Placental pericyte (primary cell): Measurements from ENCODE around the gene CD93. TPM values are rescaled to one million over a fixed set of nuclear protein-coding genes. Genes with fewer than 3 reads are reported as not detected.

Experiments used
- total RNA-seq: library from RNA; depleted of rRNA; stranded (reverse); fragments of >200 nt; gene quantifications from 2 replicates; pipeline ENCODE4 v1.2.3, GENCODE V29; 2012

The CD93 gene
- 0.43 TPM in 1 of 2 replicates, not detected in the other for total RNA-seq

DNA sequence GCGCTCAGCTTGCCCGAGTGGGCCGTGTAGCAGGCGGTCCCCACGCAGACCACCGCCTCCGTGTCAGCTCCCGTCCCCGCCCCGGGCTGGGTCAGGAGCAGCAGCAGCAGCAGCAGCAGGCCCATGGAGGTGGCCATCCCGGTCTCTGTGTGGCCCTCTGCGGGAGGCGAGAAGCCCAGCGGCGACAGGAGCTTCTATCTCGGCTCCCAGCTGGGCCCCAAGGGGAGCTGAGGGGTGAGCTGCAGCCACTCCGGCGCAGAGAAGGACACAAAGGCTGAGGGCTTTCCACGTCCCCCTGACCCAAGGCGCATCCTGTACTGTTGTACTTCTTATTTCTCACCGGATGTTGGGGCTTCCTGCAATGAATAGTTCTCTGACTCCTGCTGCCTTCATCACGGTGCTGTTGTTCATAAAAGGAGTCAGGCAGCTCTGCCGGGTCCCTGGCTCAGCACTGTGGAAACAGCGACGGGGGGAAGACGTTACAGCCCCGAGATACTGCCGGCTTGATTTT, at the start of gene CD93:
Gene CD93, minus strand, starts transcription at position 269 of the 511 bp plus-strand sequence. Its CDS starts 132 bp downstream, at position 137.

DNA sequence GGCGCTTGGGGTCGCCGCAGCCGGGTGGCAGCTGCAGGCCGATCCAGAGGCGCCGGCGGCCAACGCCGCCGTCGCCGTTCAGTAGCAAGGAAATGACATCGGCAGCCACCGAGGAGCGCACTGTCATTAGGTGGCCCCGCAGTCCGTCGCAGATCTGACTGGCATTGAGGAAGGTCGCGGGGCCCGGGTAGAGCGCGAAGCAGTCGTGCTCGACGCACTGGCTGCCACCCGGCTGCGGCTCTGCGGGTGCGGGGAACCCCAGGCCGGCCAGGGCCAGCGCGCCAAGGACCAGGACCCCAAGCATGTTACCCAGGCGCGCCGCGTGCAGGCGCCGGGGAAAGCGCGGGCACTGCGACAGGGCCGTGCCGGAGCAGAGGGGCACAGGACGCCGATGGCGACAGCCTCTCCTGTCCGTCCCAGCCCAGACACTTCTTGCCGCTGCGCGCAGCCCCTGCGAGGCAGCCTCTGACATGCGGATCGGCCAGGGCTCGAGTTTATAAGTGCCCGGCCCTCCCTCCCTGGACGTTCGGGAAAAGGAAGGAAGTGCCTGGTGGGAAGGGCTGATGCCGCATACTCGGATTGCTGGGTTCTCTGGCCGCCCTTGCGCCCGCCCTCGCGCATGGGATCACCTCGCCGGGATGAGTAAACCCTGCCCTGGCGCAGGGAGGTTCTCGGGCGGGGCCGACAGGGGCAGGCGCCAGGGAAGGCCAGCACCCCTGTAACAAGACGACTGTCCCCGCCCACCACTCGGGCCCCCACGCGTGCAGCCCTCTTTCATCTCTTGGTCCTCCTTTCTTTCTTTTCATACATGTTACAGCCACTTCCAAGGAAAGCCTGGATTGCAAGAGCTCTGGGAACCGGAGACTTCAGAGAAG, 36.7 kb downstream of the CD93 start, which contains the start of gene THBD:
Gene THBD, minus strand, starts transcription at position 472 of the 875 bp plus-strand sequence. Its CDS starts 168 bp downstream, at position 304.

GRCh38 chr20:23034721-23035671, 51.1 kb downstream of the CD93 start, which contains the start of gene SSTR4:
Gene SSTR4, plus strand, starts transcription at chr20:23035312. Its CDS starts 172 bp downstream, at chr20:23035484.

Other genes with a start within 250 kb of the CD93 start
- not detected in 2 replicates for gene SSTR4, start 51.0 kb downstream of the CD93 start, total RNA-seq
- 0.44 and 7.9 TPM in 2 replicates for gene THBD, start 36.7 kb downstream of the CD93 start, total RNA-seq